ENCODE data around the gene IYD.

The IYD gene

GRCh38 chr6:150377211-150377781, 8.5 kb downstream of the IYD start:
- Histone ChIP-seq H3K4me3 (ENCODE audit: low read depth in 1 of 2, low read length in 2 of 2) (no peak overlapping the region), H3K9ac (ENCODE audit: low read depth, low read length) (no peak overlapping the region), H3K9me3 (ENCODE audit: insufficient read depth, low read length, severe bottlenecking) (no peaks in the 10 kb centered on the region), H3K4me1 (ENCODE audit: insufficient read depth, low read length) (no peaks in the 10 kb centered on the region), H3K79me2 (ENCODE audit: insufficient read depth, low read length) (no peaks in the 10 kb centered on the region), H3K36me3 (ENCODE audit: insufficient read depth, low read length) (no peaks in the 10 kb centered on the region), H2AFZ (ENCODE audit: low read depth, low read length) (no peak overlapping the region), H3K4me2 (ENCODE audit: insufficient read depth, low read length) (no peak overlapping the region), H4K20me1 (ENCODE audit: insufficient read depth, low read length) (no peaks in the 10 kb centered on the region), H3K27ac (ENCODE audit: low read length) (no peak overlapping the region), H3K27me3 (ENCODE audit: insufficient read depth, low read length, poor library complexity) (peaks cover 35% of the 10 kb centered on the region)
- ATAC-seq (ENCODE audit: insufficient read depth, low read depth) (no peak), DNase-seq (no peak)
- no peak for TF ChIP-seq CTCF (IDR thresholded peaks at IDR 0.05; ENCODE audit: borderline replicate concordance, extremely low read depth, low read length, poor library complexity, severe bottlenecking)
- no peak for TF ChIP-seq EZH2 (IDR thresholded peaks at IDR 0.05; ENCODE audit: borderline replicate concordance, low read depth, low read length, severe bottlenecking)

GRCh38 chr6:150380256-150380655, 11.4 kb downstream of the IYD start:
- Histone ChIP-seq H3K4me2 (ENCODE audit: insufficient read depth, low read length) (no peak overlapping the region), H3K4me1 (ENCODE audit: insufficient read depth, low read length) (no peaks in the 10 kb centered on the region), H3K9me3 (ENCODE audit: insufficient read depth, low read length, severe bottlenecking) (no peaks in the 10 kb centered on the region), H3K79me2 (ENCODE audit: insufficient read depth, low read length) (no peaks in the 10 kb centered on the region), H3K4me3 (ENCODE audit: low read depth in 1 of 2, low read length in 2 of 2) (no peak overlapping the region), H3K9ac (ENCODE audit: low read depth, low read length) (no peak overlapping the region), H3K27ac (ENCODE audit: low read length) (no peak overlapping the region), H4K20me1 (ENCODE audit: insufficient read depth, low read length) (no peaks in the 10 kb centered on the region), H3K36me3 (ENCODE audit: insufficient read depth, low read length) (no peaks in the 10 kb centered on the region), H3K27me3 (ENCODE audit: insufficient read depth, low read length, poor library complexity) (peaks cover 40% of the 10 kb centered on the region), H2AFZ (ENCODE audit: low read depth, low read length) (no peak overlapping the region)
- no peak for DNase-seq
- TF ChIP-seq EZH2 (IDR thresholded peaks at IDR 0.05; ENCODE audit: borderline replicate concordance, low read depth, low read length, severe bottlenecking) = no peak
- ATAC-seq (ENCODE audit: insufficient read depth, low read depth) = no peak

- H3K36me3 ChIP-seq (ENCODE audit: insufficient read depth, low read length) = no peaks in the 10 kb centered on the region
- no peaks in the 10 kb centered on the region for H3K9me3 ChIP-seq (ENCODE audit: insufficient read depth, low read length, severe bottlenecking)
- no peak overlapping the region for H3K4me3 ChIP-seq (ENCODE audit: low read depth in 1 of 2, low read length in 2 of 2)
- H3K27ac ChIP-seq (ENCODE audit: low read length) = no peak overlapping the region
- H3K4me1 ChIP-seq (ENCODE audit: insufficient read depth, low read length) = no peaks in the 10 kb centered on the region
- ATAC-seq (ENCODE audit: insufficient read depth, low read depth) (no peak), DNase-seq (no peak)
- H2AFZ ChIP-seq (ENCODE audit: low read depth, low read length) = no peak overlapping the region
- TF ChIP-seq CTCF (IDR thresholded peaks at IDR 0.05; ENCODE audit: borderline replicate concordance, extremely low read depth, low read length, poor library complexity, severe bottlenecking) (no peak), EZH2 (IDR thresholded peaks at IDR 0.05; ENCODE audit: borderline replicate concordance, low read depth, low read length, severe bottlenecking) (no peak)
- H4K20me1 ChIP-seq (ENCODE audit: insufficient read depth, low read length) = no peaks in the 10 kb centered on the region
- no peaks in the 10 kb centered on the region for H3K79me2 ChIP-seq (ENCODE audit: insufficient read depth, low read length)
- no peak overlapping the region for H3K4me2 ChIP-seq (ENCODE audit: insufficient read depth, low read length)
- no peak overlapping the region for H3K9ac ChIP-seq (ENCODE audit: low read depth, low read length)
- H3K27me3 ChIP-seq (ENCODE audit: insufficient read depth, low read length, poor library complexity) = peaks cover 27% of the 10 kb centered on the region
These were observed 13.4 kb downstream of the IYD start for GRCh38 chr6:150382171-150382570.

GRCh38 chr6:150391414-150391813, 22.6 kb downstream of the IYD start:
- no peak for TF ChIP-seq CTCF (IDR thresholded peaks at IDR 0.05; ENCODE audit: borderline replicate concordance, extremely low read depth, low read length, poor library complexity, severe bottlenecking)
- TF ChIP-seq EZH2 (IDR thresholded peaks at IDR 0.05; ENCODE audit: borderline replicate concordance, low read depth, low read length, severe bottlenecking) = no peak

More at GRCh38 chr6:150391414-150391813, 22.6 kb downstream of the IYD start:
- Histone ChIP-seq H2AFZ (ENCODE audit: low read depth, low read length) (no peak overlapping the region), H3K27me3 (ENCODE audit: insufficient read depth, low read length, poor library complexity) (peaks cover 7% of the 10 kb centered on the region), H3K4me3 (ENCODE audit: low read depth in 1 of 2, low read length in 2 of 2) (no peak overlapping the region), H3K4me2 (ENCODE audit: insufficient read depth, low read length) (no peak overlapping the region), H3K4me1 (ENCODE audit: insufficient read depth, low read length) (no peaks in the 10 kb centered on the region), H3K9me3 (ENCODE audit: insufficient read depth, low read length, severe bottlenecking) (no peaks in the 10 kb centered on the region), H3K36me3 (ENCODE audit: insufficient read depth, low read length) (no peaks in the 10 kb centered on the region), H3K27ac (ENCODE audit: low read length) (no peak overlapping the region), H3K79me2 (ENCODE audit: insufficient read depth, low read length) (no peaks in the 10 kb centered on the region), H4K20me1 (ENCODE audit: insufficient read depth, low read length) (no peaks in the 10 kb centered on the region), H3K9ac (ENCODE audit: low read depth, low read length) (no peak overlapping the region)
- ATAC-seq (ENCODE audit: insufficient read depth, low read depth) (no peak), DNase-seq (no peak)

Data from DND-41 (cell line).